ENCODE measurements around the gene FCHSD2.
"Not testable (repeated sequence)": the region's sequence is repeated elsewhere in the genome, so short reads cannot be mapped to it uniquely, and the experiment has no call there.

FCHSD2 gene

GRCh38 chr11:72926076-72926475 lies 216.0 kb downstream of the FCHSD2 start:
- DNase-seq (ENCODE audit: low read depth in 2 of 2), result no peak

- DNase-seq (ENCODE audit: low read depth in 2 of 2), result no peak
Observed at GRCh38 chr11:72925656-72926055, 216.5 kb downstream of the FCHSD2 start.

GRCh38 chr11:72924568-72925190 lies 217.4 kb downstream of the FCHSD2 start:
- DNase-seq (ENCODE audit: low read depth in 2 of 2), result no peak

- no peak for DNase-seq (ENCODE audit: low read depth in 2 of 2)
Observed at GRCh38 chr11:72921028-72921716, 220.9 kb downstream of the FCHSD2 start.

GRCh38 chr11:72920001-72920400 lies 222.1 kb downstream of the FCHSD2 start:
- DNase-seq (ENCODE audit: low read depth in 2 of 2), result no peak

GRCh38 chr11:72918851-72919250 lies 223.3 kb downstream of the FCHSD2 start:
- DNase-seq (ENCODE audit: low read depth in 2 of 2), result no peak

GRCh38 chr11:72912253-72912652 lies 229.9 kb downstream of the FCHSD2 start:
- no peak for DNase-seq (ENCODE audit: low read depth in 2 of 2)

GRCh38 chr11:72909558-72910388 lies 232.3 kb downstream of the FCHSD2 start:
- not testable (repeated sequence) for DNase-seq (ENCODE audit: low read depth in 2 of 2)

GRCh38 chr11:72908032-72908676 lies 234.0 kb downstream of the FCHSD2 start:
- no peak for DNase-seq (ENCODE audit: low read depth in 2 of 2)

- no peak for DNase-seq (ENCODE audit: low read depth in 2 of 2)
Observed at GRCh38 chr11:72904016-72904415, 238.1 kb downstream of the FCHSD2 start.

GRCh38 chr11:72901374-72901773 lies 240.7 kb downstream of the FCHSD2 start:
- DNase-seq (ENCODE audit: low read depth in 2 of 2), result no peak

GRCh38 chr11:72900013-72900412 lies 242.1 kb downstream of the FCHSD2 start:
- DNase-seq (ENCODE audit: low read depth in 2 of 2), result no peak

GRCh38 chr11:72899238-72899637 lies 242.9 kb downstream of the FCHSD2 start:
- no peak for DNase-seq (ENCODE audit: low read depth in 2 of 2)

- DNase-seq (ENCODE audit: low read depth in 2 of 2), result no peak
Observed at GRCh38 chr11:72897506-72897905, 244.6 kb downstream of the FCHSD2 start.

- DNase-seq (ENCODE audit: low read depth in 2 of 2), result no peak
Observed at GRCh38 chr11:72896431-72896830, 245.7 kb downstream of the FCHSD2 start.

- DNase-seq (ENCODE audit: low read depth in 2 of 2), result no peak
Observed at GRCh38 chr11:72890881-72891280, 251.2 kb downstream of the FCHSD2 start.

GRCh38 chr11:72886619-72887018 lies 255.5 kb downstream of the FCHSD2 start:
- DNase-seq (ENCODE audit: low read depth in 2 of 2), result no peak

GRCh38 chr11:72885749-72886609 lies 256.1 kb downstream of the FCHSD2 start:
- DNase-seq (ENCODE audit: low read depth in 2 of 2), result no peak

GRCh38 chr11:72876147-72876546 lies 266.0 kb downstream of the FCHSD2 start:
- no peak for DNase-seq (ENCODE audit: low read depth in 2 of 2)

- no peak for DNase-seq (ENCODE audit: low read depth in 2 of 2)
Observed at GRCh38 chr11:72875736-72876135, 266.4 kb downstream of the FCHSD2 start.

GRCh38 chr11:72872012-72872411 lies 270.1 kb downstream of the FCHSD2 start:
- no peak for DNase-seq (ENCODE audit: low read depth in 2 of 2)
